Calu3 (cell line): ENCODE data around the gene MMP25. TPM values are rescaled to one million over a fixed set of nuclear protein-coding genes. Genes with fewer than 3 reads are reported as not detected.

Experiments used
- BruUV-seq: library from RNA; stranded (reverse); fragments of 400-500 nt; replicated peaks from 2 replicates; lab custom pipeline; 2021; lab: Mats Ljungman, UMichigan
- CTCF ChIA-PET: fragments of 300-600 bp; sonication (Branson Sonifier 250); formaldehyde crosslinking; loops from one replicate; lab custom pipeline; 2022; ENCODE audit warnings: antibody characterized with exemption; lab: Charles Lee
- DNase-seq: peaks from one replicate; pipeline ENCODE4 v3.0.0; 2022
- H3K27ac Mint-ChIP-seq: one replicate; pipeline ENCODE4 v1.8.0; 2022; ENCODE audit warnings: mixed read lengths; ENCODE audit not compliant: unreplicated experiment
- H3K27me3 Mint-ChIP-seq: one replicate; pipeline ENCODE4 v1.8.0; 2022; ENCODE audit warnings: mixed read lengths; ENCODE audit not compliant: unreplicated experiment
- H3K36me3 Mint-ChIP-seq: one replicate; pipeline ENCODE4 v1.8.0; 2022; ENCODE audit warnings: mild to moderate bottlenecking, moderate library complexity, mixed read lengths; ENCODE audit not compliant: insufficient read depth, unreplicated experiment
- H3K4me1 Mint-ChIP-seq: one replicate; pipeline ENCODE4 v1.8.0; 2022; ENCODE audit warnings: mild to moderate bottlenecking, low read depth, mixed read lengths; ENCODE audit not compliant: unreplicated experiment
- H3K4me3 Mint-ChIP-seq: one replicate; pipeline ENCODE4 v1.8.0; 2022; ENCODE audit warnings: mild to moderate bottlenecking, low read depth, moderate library complexity, mixed read lengths; ENCODE audit not compliant: unreplicated experiment
- H3K9me3 Mint-ChIP-seq: one replicate; pipeline ENCODE4 v1.8.0; 2022; ENCODE audit warnings: low read depth, mixed read lengths; ENCODE audit not compliant: unreplicated experiment
- CTCF ChIP-seq: fragments of 200-600 bp; IDR thresholded peaks from one replicate; pipeline ENCODE4 v1.8.0; 2022; ENCODE audit warnings: antibody characterized with exemption; ENCODE audit not compliant: unreplicated experiment
- intact Hi-C: fragments of 100-400 bp; cut with micrococcal nuclease; formaldehyde crosslinking; loops from one replicate; pipeline ENCODE4 v1.10.0; 2022; ENCODE audit not compliant: unreplicated experiment
- total RNA-seq: library from RNA; stranded (reverse); gene quantifications from 2 replicates; pipeline ENCODE4 v1.2.3, GENCODE V29; 2022

The MMP25 gene
- total RNA-seq, 1 experiment from 2014 or later: 0.31 TPM

DNA sequence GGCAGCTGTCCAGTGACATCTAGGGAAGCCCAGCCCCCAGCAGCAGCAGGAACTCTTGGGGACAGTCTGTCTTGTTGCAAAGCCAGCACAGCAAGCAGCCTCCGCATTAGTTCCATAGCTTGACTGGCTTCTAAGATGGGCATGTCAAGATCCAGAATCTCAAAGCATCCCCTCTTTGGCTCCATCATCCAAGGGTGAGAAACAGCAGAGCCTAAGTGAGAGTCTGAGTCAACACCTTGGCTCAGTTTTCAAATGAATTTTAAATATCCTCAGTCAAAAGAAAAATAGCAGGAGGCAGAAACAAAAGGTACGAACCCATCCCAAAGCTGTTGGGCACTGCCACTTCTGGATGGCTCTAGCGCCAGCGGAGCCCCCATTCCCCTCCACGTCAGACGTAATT, 31.4 kb upstream of the MMP25 start:
- CTCF ChIA-PET: no interaction called here
- no peak for DNase-seq
- intact Hi-C loops: no loop called here
- no peak for TF ChIP-seq CTCF
- no peaks in the 10 kb centered on the region for H3K27me3 Mint-ChIP-seq
- no peak overlapping the region for H3K4me3 Mint-ChIP-seq
- H3K27ac Mint-ChIP-seq: no peak overlapping the region
- H3K36me3 Mint-ChIP-seq: peaks cover 51% of the 10 kb centered on the region
- no TSS peak for BruUV-seq
- H3K9me3 Mint-ChIP-seq: no peaks in the 10 kb centered on the region
- H3K4me1 Mint-ChIP-seq: peaks cover 43% of the 10 kb centered on the region

DNA sequence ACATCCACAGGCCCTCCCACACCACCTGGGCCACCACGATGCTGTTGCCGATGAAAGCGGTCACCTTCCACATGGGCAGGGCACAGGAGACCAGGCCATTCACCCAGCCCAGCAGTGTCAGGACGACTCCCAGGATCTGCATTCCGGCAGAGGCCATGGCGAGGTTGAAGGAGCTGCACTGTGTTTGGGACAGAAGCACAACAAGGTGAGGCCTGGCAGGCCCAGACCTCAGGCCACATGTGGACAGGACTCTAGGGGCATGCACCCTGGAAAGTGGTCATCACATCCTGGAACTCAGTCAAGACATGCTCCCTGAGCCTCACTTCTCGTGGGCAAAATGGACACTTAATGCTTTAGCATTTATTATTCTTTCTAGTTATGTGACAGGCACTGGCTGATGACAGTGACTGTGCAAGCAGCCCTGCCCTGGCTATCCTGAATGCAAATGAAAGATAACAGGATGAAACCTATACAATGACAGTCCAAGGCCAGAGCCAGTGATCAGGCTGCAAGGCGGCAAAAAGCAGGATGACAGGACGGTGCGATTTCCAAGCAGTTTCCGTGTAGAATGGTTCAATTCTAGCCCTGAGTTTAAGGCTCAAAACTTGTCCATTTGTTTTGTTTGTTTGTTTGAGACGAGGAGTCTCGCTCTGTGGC, 30.4 kb upstream of the MMP25 start:
- H3K4me3 Mint-ChIP-seq: no peak overlapping the region
- CTCF ChIA-PET: no interaction called here
- H3K27ac Mint-ChIP-seq: no peak overlapping the region
- intact Hi-C loops: no loop called here
- TF ChIP-seq CTCF: no peak
- no peaks in the 10 kb centered on the region for H3K27me3 Mint-ChIP-seq
- peaks cover 57% of the 10 kb centered on the region for H3K36me3 Mint-ChIP-seq
- no peaks in the 10 kb centered on the region for H3K9me3 Mint-ChIP-seq
- peaks cover 48% of the 10 kb centered on the region for H3K4me1 Mint-ChIP-seq
- DNase-seq: no peak
- no TSS peak for BruUV-seq

DNA sequence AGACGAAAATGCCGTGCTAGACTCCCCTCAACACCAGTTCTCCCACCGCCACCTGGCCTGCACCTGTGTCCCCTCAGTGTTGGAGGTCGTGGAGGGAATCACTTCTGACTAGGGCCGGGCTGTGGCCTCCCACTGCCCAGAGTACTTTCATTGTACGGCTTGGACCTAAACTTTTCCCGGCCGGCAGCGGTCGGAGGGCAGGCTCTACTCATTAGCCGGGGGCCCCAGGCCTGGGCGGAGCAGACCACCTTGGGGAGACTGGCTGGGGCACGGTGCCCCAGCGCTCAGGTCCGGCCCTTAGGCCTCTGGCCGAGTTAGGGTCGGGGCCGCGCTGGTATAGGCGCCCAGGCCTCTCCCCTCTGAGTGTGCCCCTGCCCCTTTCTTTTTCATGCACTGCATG, 29.0 kb upstream of the MMP25 start:
- H3K36me3 Mint-ChIP-seq: peaks cover 57% of the 10 kb centered on the region
- intact Hi-C loops: no loop called here
- H3K27ac Mint-ChIP-seq: no peak overlapping the region
- CTCF ChIA-PET: interaction anchor here (0.7 kb wide), 1 partner anchor 33 kb away, joined by 6 read pairs; no protein-coding TSS in a partner anchor
- H3K4me3 Mint-ChIP-seq: no peak overlapping the region
- TF ChIP-seq CTCF: no peak
- no TSS peak for BruUV-seq
- no peak for DNase-seq
- no peaks in the 10 kb centered on the region for H3K9me3 Mint-ChIP-seq
- H3K4me1 Mint-ChIP-seq: peaks cover 43% of the 10 kb centered on the region
- no peaks in the 10 kb centered on the region for H3K27me3 Mint-ChIP-seq

DNA sequence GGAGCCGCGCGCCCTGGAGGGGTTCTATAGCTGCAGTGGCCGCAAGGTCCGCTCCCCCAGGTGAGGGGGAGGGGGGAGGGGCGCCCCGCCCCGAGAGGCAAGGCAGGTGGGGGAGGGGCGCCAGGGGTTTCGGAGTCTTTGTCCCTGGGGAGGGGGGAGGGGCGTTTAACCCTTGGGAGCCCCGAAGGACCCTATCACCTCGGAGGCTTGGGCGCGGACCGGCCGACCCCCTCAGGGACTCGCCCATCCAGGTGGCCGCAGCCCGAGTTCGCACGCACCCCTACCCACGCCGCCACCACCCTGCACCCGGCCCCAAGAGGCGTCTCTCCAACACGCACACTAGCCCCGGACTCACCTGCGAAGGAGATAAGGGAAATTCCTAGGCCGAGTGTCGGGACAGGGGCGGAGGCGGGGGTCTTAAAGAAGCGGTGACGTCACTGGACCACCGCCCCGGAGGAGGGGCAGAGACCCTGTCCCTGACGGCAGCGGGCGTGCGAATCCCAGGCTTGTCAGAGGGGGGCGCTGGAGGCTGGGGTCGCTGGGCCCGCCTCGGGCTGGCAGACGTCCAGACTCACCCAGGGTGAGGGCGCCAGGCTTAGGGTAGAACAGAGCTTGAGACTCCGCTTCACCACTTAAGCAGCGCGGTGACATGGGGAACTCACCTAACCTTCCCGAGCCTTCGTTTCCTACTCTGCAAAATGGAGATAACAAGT, 28.4 kb upstream of the MMP25 start, which contains the start of gene CLDN6:
Gene CLDN6, minus strand, starts transcription at position 390 of the 713 bp plus-strand sequence. CDS start 2,162 bp downstream, outside the sequence.
- intact Hi-C loops: no loop called here
- H3K4me1 Mint-ChIP-seq: peaks cover 43% of the 10 kb centered on the region

More for the DNA sequence above, 28.4 kb upstream of the MMP25 start, which contains the start of gene CLDN6:
- no TSS peak for BruUV-seq
- H3K27me3 Mint-ChIP-seq: no peaks in the 10 kb centered on the region
- no peak within 1 kb of the TSS for H3K27ac Mint-ChIP-seq
- no peaks in the 10 kb centered on the region for H3K9me3 Mint-ChIP-seq
- DNase-seq: peak; percentile 63
- peaks cover 57% of the 10 kb centered on the region for H3K36me3 Mint-ChIP-seq
- H3K4me3 Mint-ChIP-seq: peak within 1 kb of the TSS; percentile 61
- CTCF ChIA-PET: interaction anchor here (0.7 to 7.8 kb wide), 2 partner anchors 11 to 32 kb away, joined by 6 to 126 read pairs; no protein-coding TSS in a partner anchor
- TF ChIP-seq CTCF: peak; percentile 45
